Ovary (tissue), 3 donors: Measurements from ENCODE around the gene TIMM10.

Experiments used
- EP300 ChIP-seq: sonication (generic); formaldehyde crosslinking; IDR thresholded peaks from one replicate; pipeline ENCODE4 v1.6.1; 2017; ENCODE audit warnings: antibody characterized with exemption
- POLR2A ChIP-seq: fragments of 450-650 bp; IDR thresholded peaks from one replicate; pipeline ENCODE4 v1.6.1; 2017; ENCODE audit warnings: antibody characterized with exemption, mild to moderate bottlenecking, moderate library complexity
- TF ChIP-seq, protein P1 (sequence below), 3 donors: fragments of 450-650 bp in 2 of 3; fragments of 200-600 bp in 1 of 3; IDR thresholded peaks; one replicate each; pipeline versions ENCODE4 v1.5.1 to v1.8.0; 2016 to 2022; ENCODE audit warnings: antibody characterized with exemption in 3 of 3, mild to moderate bottlenecking in 1 of 3
- donor health status: DM: no; HTN: no; CAD: no.

DNA sequence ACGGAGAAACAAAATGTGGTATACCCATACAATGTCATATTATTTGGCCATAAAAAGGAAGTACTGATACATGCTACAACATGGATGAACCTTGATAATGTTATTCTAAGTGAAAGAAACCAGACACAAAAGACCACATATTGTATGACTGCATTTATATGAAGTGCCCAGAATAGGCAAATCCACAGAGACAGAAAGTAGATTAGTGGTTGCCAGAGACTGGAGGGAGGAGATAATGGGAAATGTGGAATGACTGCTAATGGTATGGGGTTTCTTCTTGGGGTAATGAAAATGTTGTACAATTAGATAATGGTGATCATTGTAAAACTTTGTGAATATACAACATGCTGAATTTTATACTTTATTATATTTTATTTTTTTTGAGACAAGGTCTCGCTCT is 9.4 kb downstream of the TIMM10 start:
- TF ChIP-seq EP300 (no peak), POLR2A (no peak)
- TF ChIP-seq, protein P1, sequence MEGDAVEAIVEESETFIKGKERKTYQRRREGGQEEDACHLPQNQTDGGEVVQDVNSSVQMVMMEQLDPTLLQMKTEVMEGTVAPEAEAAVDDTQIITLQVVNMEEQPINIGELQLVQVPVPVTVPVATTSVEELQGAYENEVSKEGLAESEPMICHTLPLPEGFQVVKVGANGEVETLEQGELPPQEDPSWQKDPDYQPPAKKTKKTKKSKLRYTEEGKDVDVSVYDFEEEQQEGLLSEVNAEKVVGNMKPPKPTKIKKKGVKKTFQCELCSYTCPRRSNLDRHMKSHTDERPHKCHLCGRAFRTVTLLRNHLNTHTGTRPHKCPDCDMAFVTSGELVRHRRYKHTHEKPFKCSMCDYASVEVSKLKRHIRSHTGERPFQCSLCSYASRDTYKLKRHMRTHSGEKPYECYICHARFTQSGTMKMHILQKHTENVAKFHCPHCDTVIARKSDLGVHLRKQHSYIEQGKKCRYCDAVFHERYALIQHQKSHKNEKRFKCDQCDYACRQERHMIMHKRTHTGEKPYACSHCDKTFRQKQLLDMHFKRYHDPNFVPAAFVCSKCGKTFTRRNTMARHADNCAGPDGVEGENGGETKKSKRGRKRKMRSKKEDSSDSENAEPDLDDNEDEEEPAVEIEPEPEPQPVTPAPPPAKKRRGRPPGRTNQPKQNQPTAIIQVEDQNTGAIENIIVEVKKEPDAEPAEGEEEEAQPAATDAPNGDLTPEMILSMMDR (IDR thresholded peaks at IDR 0.05), result no peak
